ENCODE measurements around the gene DUSP22.

DNA sequence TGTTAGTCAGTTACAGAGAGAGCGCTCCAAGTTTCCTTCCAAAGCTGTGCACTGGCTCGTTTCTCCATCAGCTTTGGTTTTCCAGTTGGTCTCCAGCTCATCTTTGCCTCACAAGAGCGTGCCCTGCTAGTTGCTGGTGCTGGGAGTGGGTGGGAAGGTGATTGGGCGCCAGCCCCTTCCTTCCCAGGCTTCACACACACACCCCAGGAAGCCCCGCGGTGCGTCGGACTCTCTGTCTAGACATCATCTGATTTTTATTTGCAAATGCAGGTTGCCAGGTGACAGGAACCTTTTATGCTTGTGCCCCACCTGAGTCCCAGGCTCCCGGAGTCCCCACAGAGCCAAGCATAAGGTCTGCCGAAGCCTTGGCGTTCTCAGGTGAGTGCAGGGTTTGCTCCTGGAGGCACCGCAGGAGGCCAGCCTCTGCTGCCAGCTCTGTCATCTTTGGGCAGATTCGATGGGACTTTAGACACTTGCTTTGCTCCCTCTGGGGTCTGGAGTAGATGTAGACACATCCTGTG lies 106.3 kb downstream of the DUSP22 start:
- TF ChIP-seq, protein P1, sequence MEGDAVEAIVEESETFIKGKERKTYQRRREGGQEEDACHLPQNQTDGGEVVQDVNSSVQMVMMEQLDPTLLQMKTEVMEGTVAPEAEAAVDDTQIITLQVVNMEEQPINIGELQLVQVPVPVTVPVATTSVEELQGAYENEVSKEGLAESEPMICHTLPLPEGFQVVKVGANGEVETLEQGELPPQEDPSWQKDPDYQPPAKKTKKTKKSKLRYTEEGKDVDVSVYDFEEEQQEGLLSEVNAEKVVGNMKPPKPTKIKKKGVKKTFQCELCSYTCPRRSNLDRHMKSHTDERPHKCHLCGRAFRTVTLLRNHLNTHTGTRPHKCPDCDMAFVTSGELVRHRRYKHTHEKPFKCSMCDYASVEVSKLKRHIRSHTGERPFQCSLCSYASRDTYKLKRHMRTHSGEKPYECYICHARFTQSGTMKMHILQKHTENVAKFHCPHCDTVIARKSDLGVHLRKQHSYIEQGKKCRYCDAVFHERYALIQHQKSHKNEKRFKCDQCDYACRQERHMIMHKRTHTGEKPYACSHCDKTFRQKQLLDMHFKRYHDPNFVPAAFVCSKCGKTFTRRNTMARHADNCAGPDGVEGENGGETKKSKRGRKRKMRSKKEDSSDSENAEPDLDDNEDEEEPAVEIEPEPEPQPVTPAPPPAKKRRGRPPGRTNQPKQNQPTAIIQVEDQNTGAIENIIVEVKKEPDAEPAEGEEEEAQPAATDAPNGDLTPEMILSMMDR (IDR thresholded peaks at IDR 0.05; ENCODE audit: low read depth, low read length, missing input control), result no peak
- TF ChIP-seq TAF1 (conservative IDR thresholded peaks at IDR 0.05) (no peak), JUND (IDR thresholded peaks at IDR 0.05) (no peak), SP1 (IDR thresholded peaks at IDR 0.05) (no peak), FOXA1 (IDR thresholded peaks at IDR 0.05) (no peak), YY1 (IDR thresholded peaks at IDR 0.05) (no peak), RAD21 (IDR thresholded peaks at IDR 0.05) (no peak), GABPA (IDR thresholded peaks at IDR 0.05 in 1 of 2, conservative IDR thresholded peaks at IDR 0.05 in 1 of 2) (no peak)
- TF ChIP-seq, protein P2, sequence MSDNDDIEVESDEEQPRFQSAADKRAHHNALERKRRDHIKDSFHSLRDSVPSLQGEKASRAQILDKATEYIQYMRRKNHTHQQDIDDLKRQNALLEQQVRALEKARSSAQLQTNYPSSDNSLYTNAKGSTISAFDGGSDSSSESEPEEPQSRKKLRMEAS (IDR thresholded peaks at IDR 0.05), result no peak
- TF ChIP-seq, protein P3, sequence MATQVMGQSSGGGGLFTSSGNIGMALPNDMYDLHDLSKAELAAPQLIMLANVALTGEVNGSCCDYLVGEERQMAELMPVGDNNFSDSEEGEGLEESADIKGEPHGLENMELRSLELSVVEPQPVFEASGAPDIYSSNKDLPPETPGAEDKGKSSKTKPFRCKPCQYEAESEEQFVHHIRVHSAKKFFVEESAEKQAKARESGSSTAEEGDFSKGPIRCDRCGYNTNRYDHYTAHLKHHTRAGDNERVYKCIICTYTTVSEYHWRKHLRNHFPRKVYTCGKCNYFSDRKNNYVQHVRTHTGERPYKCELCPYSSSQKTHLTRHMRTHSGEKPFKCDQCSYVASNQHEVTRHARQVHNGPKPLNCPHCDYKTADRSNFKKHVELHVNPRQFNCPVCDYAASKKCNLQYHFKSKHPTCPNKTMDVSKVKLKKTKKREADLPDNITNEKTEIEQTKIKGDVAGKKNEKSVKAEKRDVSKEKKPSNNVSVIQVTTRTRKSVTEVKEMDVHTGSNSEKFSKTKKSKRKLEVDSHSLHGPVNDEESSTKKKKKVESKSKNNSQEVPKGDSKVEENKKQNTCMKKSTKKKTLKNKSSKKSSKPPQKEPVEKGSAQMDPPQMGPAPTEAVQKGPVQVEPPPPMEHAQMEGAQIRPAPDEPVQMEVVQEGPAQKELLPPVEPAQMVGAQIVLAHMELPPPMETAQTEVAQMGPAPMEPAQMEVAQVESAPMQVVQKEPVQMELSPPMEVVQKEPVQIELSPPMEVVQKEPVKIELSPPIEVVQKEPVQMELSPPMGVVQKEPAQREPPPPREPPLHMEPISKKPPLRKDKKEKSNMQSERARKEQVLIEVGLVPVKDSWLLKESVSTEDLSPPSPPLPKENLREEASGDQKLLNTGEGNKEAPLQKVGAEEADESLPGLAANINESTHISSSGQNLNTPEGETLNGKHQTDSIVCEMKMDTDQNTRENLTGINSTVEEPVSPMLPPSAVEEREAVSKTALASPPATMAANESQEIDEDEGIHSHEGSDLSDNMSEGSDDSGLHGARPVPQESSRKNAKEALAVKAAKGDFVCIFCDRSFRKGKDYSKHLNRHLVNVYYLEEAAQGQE (IDR thresholded peaks at IDR 0.05), result no peak
